Left lung (tissue), 10 donors: ENCODE data around the gene IFNA16. TPM values are rescaled to one million over a fixed set of nuclear protein-coding genes. Genes with fewer than 3 reads are reported as not detected.
A peak's percentile ranks its signal among the peaks of the same experiment; 100 is the strongest.
"Not testable (repeated sequence)": the region's sequence is repeated elsewhere in the genome, so short reads cannot be mapped to it uniquely, and the experiment has no call there.

Source experiments
- ATAC-seq: fragments of 200-7000 bp; cut with Tn5 transposase; one replicate; pipeline ENCODE4 v1.9.1; 2020; ENCODE audit warnings: moderate library complexity
- DNase-seq, 4 donors: peaks; one replicate each; pipeline ENCODE4 v3.0.0-alpha.2; 2013 to 2020
- H3K27ac ChIP-seq, 2 donors: fragments of 200-600 bp; sonication (generic) in 1 of 2; one replicate each; pipeline versions ENCODE4 v1.5.0 to v1.8.0; 2020 to 2021
- H3K27me3 ChIP-seq, 2 donors: fragments of 200-600 bp; sonication (generic) in 1 of 2; one replicate each; pipeline versions ENCODE4 v1.5.0 to v1.8.0; 2020 to 2021
- H3K36me3 ChIP-seq, 2 donors: fragments of 200-600 bp; sonication (generic) in 1 of 2; one replicate each; pipeline versions ENCODE4 v1.5.0 to v1.8.0; 2020 to 2021
- H3K4me1 ChIP-seq, 2 donors: fragments of 200-600 bp; one replicate each; pipeline ENCODE4 v1.8.0; 2021
- H3K4me3 ChIP-seq, 2 donors: fragments of 200-600 bp; sonication (generic) in 1 of 2; one replicate each; pipeline versions ENCODE4 v1.5.0 to v1.8.0; 2020 to 2021; ENCODE audit warnings: mild to moderate bottlenecking in 1 of 2
- H3K9me3 ChIP-seq, 2 donors: fragments of 200-600 bp; sonication (generic) in 1 of 2; one replicate each; pipeline versions ENCODE4 v1.5.0 to v1.8.0; 2020 to 2021
- intact Hi-C, 2 donors: fragments of 100-400 bp; cut with DNase I; formaldehyde crosslinking; loops; one replicate each; pipeline versions ENCODE4 v1.11.2 to v1.14.2; 2022
- polyA plus RNA-seq, 6 donors: library from polyadenylated mRNA; unstranded; fragments of 120-200 nt; gene quantifications; one replicate each; pipeline ENCODE4 v1.2.1, GENCODE V29; 2013; ENCODE audit not compliant: insufficient read length in 6 of 6
- total RNA-seq, 2 donors: library from RNA; stranded (reverse); fragmentation: NEBNext Ultra II Directional; extraction: Animal tissue kit (Norgen Biotek cat#: 25700); gene quantifications; one replicate each; pipeline ENCODE4 v1.2.1, GENCODE V29; 2021
- TF ChIP-seq, protein P1 (sequence below), 2 donors: fragments of 200-600 bp; sonication (generic) in 1 of 2; IDR thresholded peaks; one replicate each; pipeline versions ENCODE4 v1.5.0 to v1.8.0; 2021; ENCODE audit warnings: antibody characterized with exemption in 2 of 2
- donor health status: DM: no; HTN: yes; CAD: no.
- donor health status: DM: no; HTN: no; CAD: no.

IFNA16 gene
- total and polyA plus RNA-seq, 8 donors, result not detected

GRCh38 chr9:21182810-21183736 is 34.0 kb downstream of the IFNA16 start:
- H3K27ac ChIP-seq, H3K4me3 ChIP-seq, H3K27me3 ChIP-seq, H3K4me1 ChIP-seq, H3K36me3 ChIP-seq, intact Hi-C loops, H3K9me3 ChIP-seq: not testable (repeated sequence)
- ATAC-seq (peak; percentile 87), DNase-seq (peak in 1 of 4 donors; percentile 1)
- TF ChIP-seq, protein P1, sequence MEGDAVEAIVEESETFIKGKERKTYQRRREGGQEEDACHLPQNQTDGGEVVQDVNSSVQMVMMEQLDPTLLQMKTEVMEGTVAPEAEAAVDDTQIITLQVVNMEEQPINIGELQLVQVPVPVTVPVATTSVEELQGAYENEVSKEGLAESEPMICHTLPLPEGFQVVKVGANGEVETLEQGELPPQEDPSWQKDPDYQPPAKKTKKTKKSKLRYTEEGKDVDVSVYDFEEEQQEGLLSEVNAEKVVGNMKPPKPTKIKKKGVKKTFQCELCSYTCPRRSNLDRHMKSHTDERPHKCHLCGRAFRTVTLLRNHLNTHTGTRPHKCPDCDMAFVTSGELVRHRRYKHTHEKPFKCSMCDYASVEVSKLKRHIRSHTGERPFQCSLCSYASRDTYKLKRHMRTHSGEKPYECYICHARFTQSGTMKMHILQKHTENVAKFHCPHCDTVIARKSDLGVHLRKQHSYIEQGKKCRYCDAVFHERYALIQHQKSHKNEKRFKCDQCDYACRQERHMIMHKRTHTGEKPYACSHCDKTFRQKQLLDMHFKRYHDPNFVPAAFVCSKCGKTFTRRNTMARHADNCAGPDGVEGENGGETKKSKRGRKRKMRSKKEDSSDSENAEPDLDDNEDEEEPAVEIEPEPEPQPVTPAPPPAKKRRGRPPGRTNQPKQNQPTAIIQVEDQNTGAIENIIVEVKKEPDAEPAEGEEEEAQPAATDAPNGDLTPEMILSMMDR (IDR thresholded peaks at IDR 0.05), result peak; percentile 35 to 46

GRCh38 chr9:21174671-21175070 is 42.4 kb downstream of the IFNA16 start:
- Histone ChIP-seq H3K36me3 (no peaks in the 10 kb centered on the region), H3K9me3 (no peaks in the 10 kb centered on the region), H3K27me3 (no peaks in the 10 kb centered on the region), H3K4me3 (no peak overlapping the region), H3K4me1 (no peaks in the 10 kb centered on the region), H3K27ac (no peak overlapping the region)
- ATAC-seq (no peak), DNase-seq (no peak)
- intact Hi-C loops, result no loop called here
- TF ChIP-seq, protein P1 (IDR thresholded peaks at IDR 0.05), result no peak

DNA sequence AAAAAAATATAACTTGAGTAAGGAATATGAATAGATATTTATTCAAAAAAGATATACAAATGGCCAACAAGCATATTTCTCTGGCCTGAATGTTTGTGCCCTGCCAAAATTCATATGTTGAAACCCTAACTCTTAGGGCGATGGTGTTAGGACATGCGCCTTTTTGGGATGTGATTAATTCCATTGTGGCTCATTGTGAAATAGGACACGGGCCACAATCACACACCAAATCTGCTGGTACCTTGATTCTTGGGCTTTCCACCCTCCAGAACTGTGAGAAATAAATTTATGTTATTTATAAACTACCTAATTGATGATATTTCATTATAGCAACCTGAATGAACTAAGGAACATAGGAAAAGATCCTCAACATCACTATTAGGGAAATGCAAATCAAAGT is 45.0 kb downstream of the IFNA16 start:
- ATAC-seq, result no peak
- Histone ChIP-seq H3K9me3 (no peaks in the 10 kb centered on the region), H3K27me3 (no peaks in the 10 kb centered on the region), H3K36me3 (no peaks in the 10 kb centered on the region), H3K27ac (no peak overlapping the region), H3K4me3 (no peak overlapping the region), H3K4me1 (no peaks in the 10 kb centered on the region)
- TF ChIP-seq, protein P1 (IDR thresholded peaks at IDR 0.05), result no peak
- intact Hi-C loops, result no loop called here
- no peak for DNase-seq

- no peaks in the 10 kb centered on the region for H3K36me3 ChIP-seq
- TF ChIP-seq, protein P1 (IDR thresholded peaks at IDR 0.05), result no peak
- no peak overlapping the region for H3K27ac ChIP-seq
- H3K4me1 ChIP-seq, result no peaks in the 10 kb centered on the region
- no peaks in the 10 kb centered on the region for H3K9me3 ChIP-seq
- ATAC-seq (no peak), DNase-seq (no peak)
- H3K27me3 ChIP-seq, result no peaks in the 10 kb centered on the region
- intact Hi-C loops, result no loop called here
- no peak overlapping the region for H3K4me3 ChIP-seq
Measured at GRCh38 chr9:21171351-21171750, 45.8 kb downstream of the IFNA16 start.

DNA sequence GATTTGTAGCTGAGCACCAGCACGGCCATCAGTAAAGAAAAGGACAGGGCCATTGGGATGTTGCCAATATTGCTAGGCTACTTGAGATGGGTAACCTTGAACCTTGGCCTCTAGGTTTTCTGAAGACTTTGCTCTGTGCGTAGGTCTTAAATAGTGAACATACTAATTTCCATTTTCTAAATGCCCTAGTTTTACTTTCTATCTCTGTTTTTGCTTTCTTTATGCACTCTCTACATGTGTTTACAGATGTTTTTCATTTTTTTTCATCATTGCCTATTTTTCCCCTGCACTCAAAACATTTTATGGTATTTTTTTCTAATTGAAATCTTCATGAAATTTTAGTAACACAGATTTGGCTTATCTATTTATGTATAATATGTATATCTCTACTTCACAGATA is 50.6 kb downstream of the IFNA16 start, which contains the start of gene IFNA21:
IFNA21 (minus strand) TSS at position 101 of the 400 bp plus-strand sequence; CDS start at position 53, 48 bp downstream.
- intact Hi-C loops, H3K4me1 ChIP-seq, DNase-seq, ATAC-seq, H3K27me3 ChIP-seq, H3K4me3 ChIP-seq, H3K9me3 ChIP-seq, H3K27ac ChIP-seq, H3K36me3 ChIP-seq: not testable (repeated sequence)

Other genes with a start within 250 kb of the IFNA16 start
- gene HACD4, start 185.7 kb downstream of the IFNA16 start, total RNA-seq, result 1 to 10 TPM; 6.3 to 8.4 TPM
- 10 to 100 TPM in 4 of 6 donors, 1 to 10 TPM in 2; 9.4 to 12.2 (median 10.7) TPM for gene HACD4, start 185.7 kb downstream of the IFNA16 start, polyA plus RNA-seq
- gene IFNB1, start 139.4 kb downstream of the IFNA16 start, total RNA-seq, result not detected
- gene IFNB1, start 139.4 kb downstream of the IFNA16 start, polyA plus RNA-seq, result not detected
- not detected for gene IFNW1, start 75.5 kb downstream of the IFNA16 start, total RNA-seq
- under 1 TPM in 3 of 6 donors, not detected in 3; 0.07 to 0.15 (median 0.09) TPM for gene IFNW1, start 75.5 kb downstream of the IFNA16 start, polyA plus RNA-seq
- gene IFNA21, start 50.7 kb downstream of the IFNA16 start, total RNA-seq, result not detected
- gene IFNA21, start 50.7 kb downstream of the IFNA16 start, polyA plus RNA-seq, result not detected
- gene IFNA4, start 29.7 kb downstream of the IFNA16 start, total RNA-seq, result not detected
- not detected for gene IFNA4, start 29.7 kb downstream of the IFNA16 start, polyA plus RNA-seq
- not detected for gene IFNA7, start 15.1 kb downstream of the IFNA16 start, total RNA-seq
- not detected for gene IFNA7, start 15.1 kb downstream of the IFNA16 start, polyA plus RNA-seq
- not detected for gene IFNA10, start 10.2 kb downstream of the IFNA16 start, total RNA-seq
- gene IFNA10, start 10.2 kb downstream of the IFNA16 start, polyA plus RNA-seq, result not detected
- gene IFNA17, start 10.9 kb upstream of the IFNA16 start, total RNA-seq, result not detected
- not detected for gene IFNA17, start 10.9 kb upstream of the IFNA16 start, polyA plus RNA-seq
- gene IFNA14, start 22.7 kb upstream of the IFNA16 start, total RNA-seq, result not detected
- not detected for gene IFNA14, start 22.7 kb upstream of the IFNA16 start, polyA plus RNA-seq
- not detected for gene IFNA5, start 88.0 kb upstream of the IFNA16 start, total RNA-seq
- gene IFNA5, start 88.0 kb upstream of the IFNA16 start, polyA plus RNA-seq, result not detected
- 10 to 100 TPM; 21.6 to 23.4 TPM for gene KLHL9, start 118.1 kb upstream of the IFNA16 start, total RNA-seq
- 10 to 100 TPM; 39.1 to 45.5 (median 42.0) TPM for gene KLHL9, start 118.1 kb upstream of the IFNA16 start, polyA plus RNA-seq
- gene IFNA6, start 133.6 kb upstream of the IFNA16 start, total RNA-seq, result not detected
- gene IFNA6, start 133.6 kb upstream of the IFNA16 start, polyA plus RNA-seq, result not detected
- not detected for gene IFNA13, start 150.7 kb upstream of the IFNA16 start, total RNA-seq
- under 1 TPM in 1 of 6 donors, not detected in 5; 0.14 TPM for gene IFNA13, start 150.7 kb upstream of the IFNA16 start, polyA plus RNA-seq
- gene IFNA2, start 168.1 kb upstream of the IFNA16 start, total RNA-seq, result not detected
- gene IFNA2, start 168.1 kb upstream of the IFNA16 start, polyA plus RNA-seq, result under 1 TPM in 1 of 6 donors, not detected in 5; 0.13 TPM
- gene IFNA8, start 191.8 kb upstream of the IFNA16 start, total RNA-seq, result not detected
- gene IFNA8, start 191.8 kb upstream of the IFNA16 start, polyA plus RNA-seq, result not detected
- not detected for gene IFNA1, start 223.1 kb upstream of the IFNA16 start, total RNA-seq
- gene IFNA1, start 223.1 kb upstream of the IFNA16 start, polyA plus RNA-seq, result not detected